K562 (cell line): Measurements from ENCODE around the gene FGF23.

Source experiments
- CBX3 ChIP-seq, 2 experiments: IDR thresholded peaks; 1 replicate in 1 of 2; 2 replicates in 1 of 2; pipeline ENCODE4 v1.6.1; 2012; ENCODE audit warnings: inconsistent platforms in 2 of 2, low read length in 2 of 2, borderline replicate concordance in 1 of 2, control low read depth in 1 of 2
- CTCF ChIP-seq, 3 experiments: IDR thresholded peaks in 2 of 3; conservative IDR thresholded peaks in 1 of 3; 2 replicates each; pipeline ENCODE4 v1.5.1; 2011 to 2012; ENCODE audit warnings: low read length in 3 of 3, mild to moderate bottlenecking in 3 of 3, control low read depth in 2 of 3, improper control_type of control experiment in 1 of 3, inconsistent platforms in 1 of 3, low read depth in 1 of 3, mixed read lengths in 1 of 3, moderate library complexity in 1 of 3; ENCODE audit not compliant: insufficient read depth in 2 of 3
- EZH2 ChIP-seq: IDR thresholded peaks from 2 replicates; pipeline ENCODE4 v1.6.1; 2012; ENCODE audit warnings: low read depth, mild to moderate bottlenecking, inconsistent platforms, low read length, borderline replicate concordance
- LEF1 ChIP-seq: fragments of 450-650 bp; IDR thresholded peaks from 2 replicates; pipeline ENCODE4 v1.6.1; 2016; ENCODE audit warnings: mild to moderate bottlenecking
- NUFIP1 ChIP-seq: fragments of 450-650 bp; IDR thresholded peaks from 2 replicates; pipeline ENCODE4 v1.6.1; 2018; ENCODE audit not compliant: partially characterized antibody
- POLR2A ChIP-seq: fragments of 450-650 bp; conservative IDR thresholded peaks from 2 replicates; pipeline ENCODE4 v1.6.1; 2016
- PRDM10 ChIP-seq: fragments of 450-650 bp; IDR thresholded peaks from 2 replicates; pipeline ENCODE4 v1.6.1; 2018; ENCODE audit not compliant: partially characterized antibody
- TSC22D4 ChIP-seq: fragments of 450-650 bp; IDR thresholded peaks from 2 replicates; pipeline ENCODE4 v1.6.1; 2016; ENCODE audit warnings: missing genetic modification characterization, missing biosample characterization, control low read depth
- ZBTB8A ChIP-seq: fragments of 450-650 bp; IDR thresholded peaks from 2 replicates; pipeline ENCODE4 v1.6.1; 2018; ENCODE audit warnings: mild to moderate bottlenecking, moderate library complexity; ENCODE audit not compliant: partially characterized antibody
- ZMIZ1 ChIP-seq, 2 experiments: fragments of 150-350 bp in 1 of 2; IDR thresholded peaks; 2 replicates each; pipeline ENCODE4 v1.6.1; 2012 to 2016; ENCODE audit warnings: low read depth in 2 of 2, low read length in 2 of 2, mild to moderate bottlenecking in 1 of 2, moderate library complexity in 1 of 2
- ZNF76 ChIP-seq: fragments of 250-450 bp; sonication (Bioruptor Pico); IDR thresholded peaks from 2 replicates; pipeline ENCODE4 v1.4.0; 2020; ENCODE audit warnings: mild to moderate bottlenecking, moderate library complexity, borderline replicate concordance
- ZNF785 ChIP-seq: fragments of 250-450 bp; sonication (Bioruptor Pico); IDR thresholded peaks from 2 replicates; pipeline ENCODE4 v1.4.0; 2020; ENCODE audit warnings: mild to moderate bottlenecking

- TF ChIP-seq CTCF (IDR thresholded peaks at IDR 0.05 in 2 of 3, conservative IDR thresholded peaks at IDR 0.05 in 1 of 3; ENCODE audit: insufficient read depth in 2 of 3, low read depth in 1 of 3, low read length in 3 of 3) (no peak), ZBTB8A (no peak), ZMIZ1 (IDR thresholded peaks at IDR 0.05; ENCODE audit: low read depth in 2 of 2, low read length in 2 of 2) (no peak), CBX3 (IDR thresholded peaks at IDR 0.05; ENCODE audit: borderline replicate concordance in 1 of 2, low read length in 2 of 2) (no peak), PRDM10 (no peak), ZNF76 (CRISPR knock-in tag) (no peak), TSC22D4 (tag) (no peak), EZH2 (no peak), POLR2A (no peak), LEF1 (no peak), NUFIP1 (no peak), ZNF785 (CRISPR knock-in tag) (no peak)
Observed at GRCh38 chr12:4324366-4324765, 55.1 kb downstream of the FGF23 start.
